Adrenal gland (tissue), 5 donors: ENCODE data around the gene SYNE4.

Source experiments
- CTCF ChIP-seq, 6 experiments: fragments of 450-650 bp in 4 of 6; fragments of 200-600 bp in 2 of 6; sonication (generic) in 1 of 6; IDR thresholded peaks; 1 replicate in 5 of 6; 2 replicates in 1 of 6; pipeline versions ENCODE4 v1.5.1 to v1.8.0; 2016 to 2021; ENCODE audit warnings: antibody characterized with exemption in 6 of 6, mild to moderate bottlenecking in 2 of 6, moderate library complexity in 1 of 6
- POLR2A ChIP-seq, 2 donors: fragments of 450-650 bp; IDR thresholded peaks; one replicate each; pipeline ENCODE4 v1.6.1; 2017; ENCODE audit warnings: antibody characterized with exemption in 2 of 2, mild to moderate bottlenecking in 2 of 2, moderate library complexity in 1 of 2
- donor health status: DM: no; HTN: no; CAD: no.

DNA sequence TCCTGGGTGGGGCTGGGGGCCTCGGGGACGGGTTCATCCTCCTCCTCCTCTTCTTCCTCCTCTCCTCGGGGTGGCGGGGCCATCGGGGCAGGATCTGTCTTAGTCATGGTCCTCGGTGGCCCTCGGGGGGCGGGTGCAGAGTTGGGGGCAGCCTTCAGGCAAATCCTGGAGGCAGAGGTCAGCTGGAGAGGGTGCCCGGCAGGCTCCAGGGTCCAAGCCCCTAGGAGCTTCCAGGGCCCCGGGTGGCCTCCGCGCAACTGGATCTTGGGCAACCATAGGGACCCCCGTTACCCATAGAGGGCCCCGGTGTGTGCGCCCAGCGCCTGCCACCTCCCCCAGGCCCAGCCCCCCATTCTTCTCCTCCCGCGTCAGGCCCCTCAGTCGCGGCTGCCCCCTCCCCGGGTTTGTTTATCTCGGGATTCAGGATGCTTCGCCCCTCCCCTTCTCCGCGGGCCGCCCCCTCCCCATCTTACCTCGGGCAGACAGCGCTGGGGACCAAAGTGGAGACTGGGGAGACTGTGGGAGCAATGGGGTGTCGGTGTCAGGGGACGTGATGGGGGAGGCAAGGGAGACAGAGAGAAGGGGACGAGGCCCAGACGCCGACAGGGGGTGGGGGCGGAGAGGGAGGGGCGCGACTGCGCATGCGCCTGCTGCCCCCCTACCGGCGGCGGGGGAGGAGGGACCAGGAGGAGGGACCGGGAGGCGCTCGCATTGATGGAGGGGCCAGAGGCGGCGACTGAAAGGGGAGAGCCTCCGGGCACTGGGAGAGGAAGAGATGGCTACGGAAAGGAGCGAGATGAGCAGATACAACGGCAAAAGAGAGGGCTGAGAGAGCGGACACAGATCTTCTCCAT, 23.9 kb upstream of the SYNE4 start, which contains the start of gene CLIP3:
- TF ChIP-seq CTCF (IDR thresholded peaks at IDR 0.05), result peak in 3 of 6 experiments; percentile 9 to 29 (median 26)
- TF ChIP-seq POLR2A (IDR thresholded peaks at IDR 0.05), result no peak
